ENCODE measurements around the gene ENO1. TPM values are rescaled to one million over a fixed set of nuclear protein-coding genes. Genes with fewer than 3 reads are reported as not detected.
"Not testable (repeated sequence)": the region's sequence is repeated elsewhere in the genome, so short reads cannot be mapped to it uniquely, and the experiment has no call there.

The ENO1 gene
- total and polyA plus RNA-seq, 7 experiments from 2014 or later, result 198 to 3,569 (median 434) TPM

DNA sequence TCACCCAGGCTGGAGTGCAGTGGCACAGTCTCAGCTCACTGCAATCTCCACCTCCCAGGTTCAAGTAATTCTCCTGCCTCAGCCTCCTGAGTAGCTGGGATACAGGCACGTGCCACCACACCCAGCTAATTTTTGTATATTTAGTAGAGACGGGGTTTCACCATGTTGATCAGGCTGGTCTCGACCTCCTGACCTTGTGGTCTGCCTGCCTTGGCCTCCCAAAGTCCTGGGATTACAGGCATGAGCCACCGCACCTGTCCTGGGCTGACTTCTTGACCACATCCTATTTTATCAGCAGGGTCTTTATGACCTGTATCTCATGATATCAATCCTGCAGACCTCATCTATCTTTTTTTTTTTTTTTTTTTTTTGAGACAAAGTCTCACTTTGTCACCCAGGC lies 22.2 kb upstream of the ENO1 start:
- POLR2A ChIA-PET, result interaction anchor here (0.5 kb wide), 1 partner anchor 18 kb away, joined by 3 read pairs; no protein-coding TSS in a partner anchor
- H3K27me3 Mint-ChIP-seq; H3K9me3 ChIP-seq (ENCODE audit: control insufficient read depth in 2 of 3, low read length in 3 of 3); H3K27ac ChIP-seq (ENCODE audit: low read depth, low read length); DNase-seq; H3K9me3 Mint-ChIP-seq; H3K4me3 ChIP-seq (ENCODE audit: low read length); CTCF ChIA-PET; H3K36me3 ChIP-seq (ENCODE audit: control insufficient read depth in 2 of 3, insufficient read depth in 3 of 3, low read length in 3 of 3); ATAC-seq; H3K27me3 ChIP-seq (ENCODE audit: control insufficient read depth in 2 of 2, insufficient read depth in 2 of 2, low read length in 2 of 2): not testable (repeated sequence)
- intact Hi-C loops (cut with micrococcal nuclease), result loop anchor here in 1 of 2 donors (1.0 kb wide), 1 partner anchor 22 kb away; the partner anchor contains the start of gene ENO1
- peaks cover 5 to 20% of the 10 kb centered on the region in 2 donors for H3K4me1 ChIP-seq (ENCODE audit: control insufficient read depth in 2 of 2, insufficient read depth in 2 of 2, low read length in 2 of 2)
- Mint-ChIP-seq H3K27ac (peak overlapping the region in 3 of 9 donors; percentile 59 to 99 (median 87)), H3K36me3 (peaks cover 0 to 25% (median 0%) of the 10 kb centered on the region in 5 donors), H3K4me1 (peaks cover 10 to 53% (median 21%) of the 10 kb centered on the region in 7 donors), H3K4me3 (peak overlapping the region in 1 of 10 donors; percentile 16)

- peaks cover 10 to 47% (median 21%) of the 10 kb centered on the region in 7 donors for H3K4me1 Mint-ChIP-seq
- H3K4me3 ChIP-seq (ENCODE audit: low read length), result no peak overlapping the region
- intact Hi-C loops (cut with micrococcal nuclease), result no loop called here
- peak overlapping the region in 5 of 9 donors; percentile 64 to 99 (median 88) for H3K27ac Mint-ChIP-seq
- ATAC-seq (no peak), DNase-seq (no peak)
- H3K27me3 Mint-ChIP-seq, result no peaks in the 10 kb centered on the region
- no peaks in the 10 kb centered on the region for H3K36me3 ChIP-seq (ENCODE audit: control insufficient read depth in 2 of 3, insufficient read depth in 3 of 3, low read length in 3 of 3)
- H3K36me3 Mint-ChIP-seq, result peaks cover 0 to 24% (median 0%) of the 10 kb centered on the region in 5 donors
- H3K4me1 ChIP-seq (ENCODE audit: control insufficient read depth in 2 of 2, insufficient read depth in 2 of 2, low read length in 2 of 2), result peaks cover 5 to 20% of the 10 kb centered on the region in 2 donors
- no peaks in the 10 kb centered on the region for H3K9me3 ChIP-seq (ENCODE audit: control insufficient read depth in 2 of 3, low read length in 3 of 3)
- peak overlapping the region; percentile 65 for H3K27ac ChIP-seq (ENCODE audit: low read depth, low read length)
- no peaks in the 10 kb centered on the region for H3K27me3 ChIP-seq (ENCODE audit: control insufficient read depth in 2 of 2, insufficient read depth in 2 of 2, low read length in 2 of 2)
- peak overlapping the region in 2 of 10 donors; percentile 47 to 77 for H3K4me3 Mint-ChIP-seq
- ChIA-PET POLR2A (interaction anchor here (1.7 kb wide), 1 partner anchor 20 kb away, joined by 9 read pairs; the partner anchor contains the start of gene ENO1), CTCF (interaction anchor here (1.2 kb wide), 1 partner anchor 50 kb away, joined by 3 read pairs; no protein-coding TSS in a partner anchor)
- H3K9me3 Mint-ChIP-seq, result peaks cover 0 to 5% (median 0%) of the 10 kb centered on the region in 11 donors
Measured at GRCh38 chr1:8899046-8899445, 20.6 kb upstream of the ENO1 start.

- ATAC-seq; H3K4me3 ChIP-seq (ENCODE audit: low read length); H3K27ac ChIP-seq (ENCODE audit: low read depth, low read length); intact Hi-C loops (cut with micrococcal nuclease); H3K27me3 ChIP-seq (ENCODE audit: control insufficient read depth in 2 of 2, insufficient read depth in 2 of 2, low read length in 2 of 2); DNase-seq; H3K9me3 ChIP-seq (ENCODE audit: control insufficient read depth in 2 of 3, low read length in 3 of 3); H3K27me3 Mint-ChIP-seq; H3K36me3 ChIP-seq (ENCODE audit: control insufficient read depth in 2 of 3, insufficient read depth in 3 of 3, low read length in 3 of 3); H3K9me3 Mint-ChIP-seq: not testable (repeated sequence)
- peaks cover 5 to 20% of the 10 kb centered on the region in 2 donors for H3K4me1 ChIP-seq (ENCODE audit: control insufficient read depth in 2 of 2, insufficient read depth in 2 of 2, low read length in 2 of 2)
- Mint-ChIP-seq H3K4me1 (peaks cover 10 to 44% (median 21%) of the 10 kb centered on the region in 7 donors), H3K36me3 (peaks cover 0 to 27% (median 0%) of the 10 kb centered on the region in 5 donors), H3K27ac (peak overlapping the region in 5 of 9 donors; percentile 32 to 99 (median 54)), H3K4me3 (peak overlapping the region in 3 of 10 donors; percentile 21 to 50 (median 47))
- CTCF ChIA-PET, result interaction anchor here (0.6 to 1.4 kb wide), 4 partner anchors 39 to 1020 kb away, joined by 3 to 8 read pairs (median 3); no protein-coding TSS in a partner anchor
- POLR2A ChIA-PET, result interaction anchor here (1.7 kb wide), 1 partner anchor 20 kb away, joined by 9 read pairs; the partner anchor contains the start of gene ENO1
Measured at GRCh38 chr1:8898418-8898817, 19.9 kb upstream of the ENO1 start.

DNA sequence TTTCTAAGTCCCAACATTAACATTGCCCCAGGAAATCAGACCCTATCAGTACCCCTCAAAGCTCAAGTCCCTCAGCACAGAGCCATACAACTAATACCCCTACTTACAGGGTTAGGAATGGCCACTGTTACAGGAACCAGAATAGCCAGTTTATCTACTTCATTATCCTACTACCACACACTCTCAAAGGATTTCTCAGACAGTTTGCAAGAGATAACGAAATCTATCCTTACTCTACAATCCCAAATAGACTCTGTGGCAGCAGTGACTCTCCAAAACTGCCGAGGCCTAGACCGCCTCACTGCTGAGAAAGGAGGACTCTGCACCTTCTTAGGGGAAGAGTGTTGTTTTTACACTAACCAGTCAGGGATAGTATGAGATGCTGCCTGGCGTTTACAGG lies 19.0 kb upstream of the ENO1 start:
- ChIA-PET POLR2A (interaction anchor here (1.7 kb wide), 1 partner anchor 19 kb away, joined by 9 read pairs; the partner anchor contains the start of gene ENO1), CTCF (interaction anchor here (1.4 kb wide), 1 partner anchor 107 kb away, joined by 3 read pairs; no protein-coding TSS in a partner anchor)
- H3K27ac ChIP-seq (ENCODE audit: low read depth, low read length); H3K9me3 ChIP-seq (ENCODE audit: control insufficient read depth in 2 of 3, low read length in 3 of 3); H3K27me3 Mint-ChIP-seq; intact Hi-C loops (cut with micrococcal nuclease); H3K36me3 ChIP-seq (ENCODE audit: control insufficient read depth in 2 of 3, insufficient read depth in 3 of 3, low read length in 3 of 3); H3K27me3 ChIP-seq (ENCODE audit: control insufficient read depth in 2 of 2, insufficient read depth in 2 of 2, low read length in 2 of 2); H3K4me3 ChIP-seq (ENCODE audit: low read length); ATAC-seq; DNase-seq; H3K9me3 Mint-ChIP-seq; H3K4me3 Mint-ChIP-seq: not testable (repeated sequence)
- H3K4me1 ChIP-seq (ENCODE audit: control insufficient read depth in 2 of 2, insufficient read depth in 2 of 2, low read length in 2 of 2), result peaks cover 5 to 20% of the 10 kb centered on the region in 2 donors
- H3K36me3 Mint-ChIP-seq, result peaks cover 0 to 27% (median 0%) of the 10 kb centered on the region in 5 donors
- H3K27ac Mint-ChIP-seq, result peak overlapping the region in 1 of 9 donors; percentile 32
- peaks cover 10 to 36% (median 21%) of the 10 kb centered on the region in 7 donors for H3K4me1 Mint-ChIP-seq

GRCh38 chr1:8896775-8897174 lies 18.3 kb upstream of the ENO1 start:
- ATAC-seq; H3K4me3 Mint-ChIP-seq; DNase-seq; H3K27ac ChIP-seq (ENCODE audit: low read depth, low read length); H3K27ac Mint-ChIP-seq; POLR2A ChIA-PET; H3K27me3 Mint-ChIP-seq; intact Hi-C loops (cut with micrococcal nuclease); H3K4me3 ChIP-seq (ENCODE audit: low read length); H3K27me3 ChIP-seq (ENCODE audit: control insufficient read depth in 2 of 2, insufficient read depth in 2 of 2, low read length in 2 of 2); H3K36me3 ChIP-seq (ENCODE audit: control insufficient read depth in 2 of 3, insufficient read depth in 3 of 3, low read length in 3 of 3); H3K9me3 Mint-ChIP-seq; H3K9me3 ChIP-seq (ENCODE audit: control insufficient read depth in 2 of 3, low read length in 3 of 3): not testable (repeated sequence)
- peaks cover 5 to 20% of the 10 kb centered on the region in 2 donors for H3K4me1 ChIP-seq (ENCODE audit: control insufficient read depth in 2 of 2, insufficient read depth in 2 of 2, low read length in 2 of 2)
- H3K36me3 Mint-ChIP-seq, result peaks cover 0 to 26% (median 0%) of the 10 kb centered on the region in 5 donors
- CTCF ChIA-PET, result interaction anchor here (1.4 kb wide), 1 partner anchor 108 kb away, joined by 3 read pairs; no protein-coding TSS in a partner anchor
- peaks cover 10 to 35% (median 20%) of the 10 kb centered on the region in 7 donors for H3K4me1 Mint-ChIP-seq

DNA sequence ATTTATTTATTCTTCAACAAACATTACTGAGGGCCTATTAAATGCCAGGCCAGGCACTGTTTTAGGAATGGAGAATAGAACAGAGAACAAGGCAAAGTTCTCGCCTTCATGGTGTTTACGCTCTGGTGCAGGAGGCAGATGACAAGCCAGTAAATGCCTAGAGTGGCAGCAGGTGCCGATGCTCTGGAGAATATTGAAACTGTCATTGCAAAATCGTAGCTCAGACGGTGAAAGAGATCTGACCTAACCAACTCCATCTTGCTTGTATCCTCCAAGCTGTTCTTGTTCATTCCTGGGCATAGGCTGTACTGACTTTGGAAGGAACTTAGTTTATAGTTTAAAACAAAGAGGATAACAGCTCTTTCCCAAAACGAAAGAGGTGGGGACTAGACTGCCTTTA lies 13.5 kb upstream of the ENO1 start:
- Mint-ChIP-seq H3K4me3 (no peak overlapping the region), H3K36me3 (peaks cover 0 to 3% (median 0%) of the 10 kb centered on the region in 5 donors), H3K27ac (peak overlapping the region in 1 of 9 donors; percentile 52), H3K9me3 (no peaks in the 10 kb centered on the region), H3K27me3 (no peaks in the 10 kb centered on the region), H3K4me1 (peaks cover 0 to 9% (median 0%) of the 10 kb centered on the region in 7 donors)
- H3K36me3 ChIP-seq (ENCODE audit: control insufficient read depth in 2 of 3, insufficient read depth in 3 of 3, low read length in 3 of 3), result no peaks in the 10 kb centered on the region
- POLR2A ChIA-PET, result interaction anchor here (2.0 kb wide), 1 partner anchor 13 kb away, joined by 9 read pairs; the partner anchor contains the start of gene ENO1
- ATAC-seq, result no peak
- H3K4me3 ChIP-seq (ENCODE audit: low read length), result no peak overlapping the region
- CTCF ChIA-PET, result interaction anchor here (1.3 kb wide), 1 partner anchor 113 kb away, joined by 4 read pairs; no protein-coding TSS in a partner anchor
- no peak for DNase-seq
- no peaks in the 10 kb centered on the region for H3K27me3 ChIP-seq (ENCODE audit: control insufficient read depth in 2 of 2, insufficient read depth in 2 of 2, low read length in 2 of 2)
- no peak overlapping the region for H3K27ac ChIP-seq (ENCODE audit: low read depth, low read length)
- no peaks in the 10 kb centered on the region for H3K4me1 ChIP-seq (ENCODE audit: control insufficient read depth in 2 of 2, insufficient read depth in 2 of 2, low read length in 2 of 2)
- H3K9me3 ChIP-seq (ENCODE audit: control insufficient read depth in 2 of 3, low read length in 3 of 3), result no peaks in the 10 kb centered on the region
- intact Hi-C loops (cut with micrococcal nuclease), result no loop called here

Measured in naive thymus-derived CD4-positive, alpha-beta T cell (primary cell).